NCI-H1417 treated with DMSO at 0.1 percent for 48 hours (cell line): ENCODE data around the gene EMILIN2.
"Not testable (repeated sequence)": the region's sequence is repeated elsewhere in the genome, so short reads cannot be mapped to it uniquely, and the experiment has no call there.

Source experiments
- DNase-seq: peaks from one replicate; lab custom pipeline; 2025; lab: John Stamatoyannopoulos, UW

The EMILIN2 gene

DNA sequence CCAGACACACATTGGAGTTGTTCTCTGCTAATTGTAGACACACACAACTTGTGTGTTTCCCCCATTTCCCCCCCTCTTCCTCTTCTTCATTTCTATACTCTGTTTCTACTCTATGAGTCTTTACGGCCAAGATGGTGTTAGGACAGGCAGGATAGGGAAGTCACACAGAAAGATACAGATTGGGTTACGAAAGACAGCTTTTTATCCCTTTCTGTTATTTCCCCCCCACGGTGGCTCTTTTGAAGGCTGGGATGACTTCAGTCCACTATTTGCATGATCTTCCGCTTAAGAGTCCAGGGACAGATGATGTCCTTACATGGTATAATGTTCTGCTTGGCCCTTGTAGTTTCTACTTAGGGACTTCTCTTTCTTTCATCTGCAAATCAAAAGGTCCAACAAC is 1.6 kb upstream of the EMILIN2 start:
- no peak for DNase-seq

DNA sequence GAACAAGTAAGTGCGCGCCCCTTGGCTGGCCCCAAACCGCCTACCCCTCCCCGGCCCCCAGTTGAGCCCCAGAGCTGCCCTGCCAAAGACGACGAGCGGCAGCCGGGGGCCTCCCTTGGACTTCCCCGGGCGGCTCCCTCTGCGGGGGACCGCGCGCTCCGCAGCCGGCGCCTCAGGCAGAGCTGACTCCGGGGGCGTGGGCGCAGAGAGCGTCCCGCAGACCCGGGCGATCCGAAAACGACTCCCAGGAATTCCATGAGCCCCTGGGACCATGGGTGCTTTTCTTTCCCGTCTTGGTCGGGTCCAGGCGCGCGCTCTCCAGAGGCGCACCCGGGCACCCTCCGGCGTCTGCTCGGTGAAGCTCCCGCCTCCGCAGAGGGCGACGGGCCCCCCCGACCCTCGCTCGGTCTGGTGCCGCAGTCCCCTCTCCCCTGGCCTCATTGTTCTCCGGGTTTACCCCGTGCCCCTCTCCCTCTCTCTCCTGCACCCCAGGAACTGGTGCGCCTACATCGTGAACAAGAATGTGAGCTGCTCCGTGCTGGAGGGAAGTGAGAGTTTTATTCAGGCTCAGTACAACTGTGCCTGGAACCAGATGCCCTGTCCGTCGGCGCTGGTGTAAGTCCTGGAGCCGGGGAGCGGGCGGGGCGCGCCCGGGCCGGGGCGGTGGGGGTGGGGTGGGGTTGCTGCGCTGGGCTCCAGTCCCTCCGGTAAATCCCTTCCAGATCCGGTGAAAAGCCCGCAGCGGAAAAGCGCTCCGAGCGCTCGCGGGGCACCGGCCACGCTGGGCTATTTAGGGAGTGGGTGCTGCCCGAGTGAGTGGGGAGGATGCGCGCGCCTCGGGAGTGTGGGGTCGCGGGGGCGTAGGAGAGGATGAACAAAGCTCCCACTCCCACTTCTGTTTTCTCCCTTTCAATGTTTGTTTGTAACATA is 776 bp downstream of the EMILIN2 start:
- DNase-seq, result no peak

DNA sequence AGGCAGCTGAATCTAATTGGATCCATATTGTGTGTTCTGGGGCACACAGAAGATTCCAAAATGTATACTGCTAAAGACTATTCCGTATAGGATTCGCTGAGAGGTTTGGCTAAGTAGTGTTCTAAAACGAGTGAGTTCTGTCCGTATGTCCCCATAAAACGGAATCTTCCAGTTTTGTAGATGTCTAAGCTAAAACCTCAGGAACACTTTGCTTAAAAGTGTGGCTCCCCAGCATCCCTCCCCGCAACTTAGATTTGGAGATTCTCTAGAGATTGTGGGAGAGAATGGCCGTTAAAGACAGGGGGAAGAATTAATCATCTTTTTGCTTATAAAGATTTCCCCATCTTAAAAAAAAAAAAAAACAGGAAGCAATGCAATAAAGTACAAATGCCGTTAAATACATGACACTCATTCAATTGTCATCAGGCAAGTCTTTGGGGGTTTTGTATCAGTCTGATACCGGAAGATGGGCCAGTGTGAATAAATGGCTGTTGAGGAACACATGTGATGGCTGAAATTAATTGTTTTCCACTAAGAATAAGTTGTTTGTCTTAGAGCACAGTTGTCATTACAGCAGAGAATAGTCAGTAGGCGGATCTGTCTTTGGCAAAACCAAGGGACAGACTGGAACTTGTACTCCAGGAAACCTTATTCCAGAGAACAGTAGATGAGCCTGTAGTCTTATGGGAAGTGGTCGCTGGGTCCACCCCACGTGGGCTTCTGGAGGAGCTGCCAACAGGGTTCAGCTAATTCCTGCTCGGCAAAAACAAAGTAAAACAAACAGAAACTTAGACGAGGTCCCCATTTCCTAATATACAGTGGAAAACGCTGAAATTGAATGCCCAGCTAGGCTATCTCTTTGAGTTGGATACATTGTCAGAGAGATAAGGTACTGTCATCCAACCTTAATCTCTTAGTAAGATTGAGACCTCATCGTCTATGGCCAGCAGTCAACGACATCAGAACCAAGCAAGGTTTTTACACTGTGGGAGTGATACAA is 1.7 kb downstream of the EMILIN2 start:
- DNase-seq, result no peak

DNA sequence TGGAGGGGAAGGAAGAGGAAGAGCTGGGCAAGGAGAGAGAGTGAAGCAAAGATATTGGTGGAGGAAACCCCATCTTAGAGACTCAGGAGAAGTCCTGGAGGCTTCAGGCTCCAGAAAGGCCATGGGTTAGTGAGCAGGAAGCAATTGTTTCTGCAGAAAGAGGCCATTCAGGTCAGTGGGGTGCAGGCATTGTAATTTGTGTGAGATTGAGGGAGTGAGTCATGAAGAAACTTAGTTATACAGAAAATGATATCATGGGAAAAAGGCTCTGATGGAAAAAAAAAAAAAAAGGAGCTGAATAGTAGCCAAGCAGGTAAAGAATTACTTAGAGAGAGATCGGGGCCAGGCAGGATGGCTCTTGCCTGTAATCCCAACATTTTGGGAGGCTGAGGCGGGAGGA is 4.0 kb downstream of the EMILIN2 start:
- DNase-seq, result no peak

DNA sequence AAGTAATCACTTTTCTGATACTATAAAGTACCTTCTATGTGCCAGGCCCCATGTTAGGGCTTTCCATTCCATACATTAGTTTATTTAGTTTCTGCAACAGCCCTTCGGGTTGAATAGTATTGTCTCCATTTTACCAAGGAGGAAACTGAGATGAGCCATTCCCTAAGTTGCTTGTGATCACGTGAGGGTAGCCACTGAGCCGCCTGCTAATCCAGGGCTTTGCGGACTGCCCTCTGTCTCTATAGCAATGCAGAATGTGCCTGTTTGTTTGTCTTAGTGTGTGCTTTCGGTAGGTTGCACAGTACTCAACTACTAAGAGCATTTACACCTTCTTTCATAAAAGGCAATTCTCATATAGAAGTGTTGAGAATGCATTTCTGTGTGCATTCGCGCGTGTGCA is 5.0 kb downstream of the EMILIN2 start:
- DNase-seq, result no peak

DNA sequence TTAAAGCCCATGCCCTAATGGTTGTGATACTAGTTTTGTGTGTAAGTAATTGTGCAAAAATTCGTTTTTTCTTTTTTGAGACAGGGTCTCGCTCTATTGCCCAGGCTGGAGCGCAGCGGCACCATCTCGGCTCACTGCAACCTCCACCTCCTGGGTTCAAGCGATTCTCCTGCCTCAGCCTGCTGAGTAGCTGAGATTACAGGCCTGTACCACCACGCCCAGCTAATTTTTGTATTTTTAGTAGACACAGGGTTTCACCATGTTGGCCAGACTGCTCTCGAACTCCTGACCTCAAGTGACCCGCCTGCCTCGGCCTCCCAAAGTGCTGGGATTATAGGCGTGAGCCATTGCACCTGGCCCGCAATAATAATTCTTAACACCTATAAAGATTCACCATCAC is 5.7 kb downstream of the EMILIN2 start:
- DNase-seq, result not testable (repeated sequence)

DNA sequence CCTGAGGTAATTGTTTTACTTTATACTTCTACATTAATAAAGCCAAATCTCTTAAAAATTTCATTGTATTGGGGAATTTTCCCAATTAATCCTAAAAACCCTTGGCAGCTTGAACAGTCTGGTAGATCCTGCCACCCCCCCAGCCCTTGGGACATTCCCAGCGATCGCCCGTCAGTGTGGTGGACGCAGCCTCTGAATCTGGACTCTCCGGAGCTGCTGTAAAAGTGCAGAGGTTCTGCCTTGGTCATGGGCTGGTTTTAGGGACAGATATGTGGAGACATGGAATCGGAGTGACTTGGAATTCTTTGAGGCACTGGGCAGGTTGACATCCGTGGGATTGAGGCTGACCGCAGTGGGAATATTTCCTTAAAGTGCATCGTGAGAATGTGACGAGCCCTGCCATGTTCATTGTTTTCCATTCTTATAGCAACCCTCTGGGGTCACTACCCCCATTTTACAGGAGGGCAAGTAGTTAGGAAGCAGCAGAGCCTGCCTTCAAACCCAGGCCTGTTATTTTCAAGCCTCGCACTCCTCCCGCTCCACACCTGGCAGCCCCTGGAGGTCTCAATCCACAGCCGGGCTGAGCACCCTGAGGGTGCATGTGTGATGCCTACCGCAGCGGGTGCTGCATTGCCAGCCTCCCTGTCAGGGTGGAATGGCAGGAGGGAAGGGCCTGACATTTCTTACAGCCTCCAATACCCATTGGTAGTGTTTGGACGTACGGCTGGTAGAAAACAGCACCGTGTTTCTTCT is 6.5 kb downstream of the EMILIN2 start:
- no peak for DNase-seq

DNA sequence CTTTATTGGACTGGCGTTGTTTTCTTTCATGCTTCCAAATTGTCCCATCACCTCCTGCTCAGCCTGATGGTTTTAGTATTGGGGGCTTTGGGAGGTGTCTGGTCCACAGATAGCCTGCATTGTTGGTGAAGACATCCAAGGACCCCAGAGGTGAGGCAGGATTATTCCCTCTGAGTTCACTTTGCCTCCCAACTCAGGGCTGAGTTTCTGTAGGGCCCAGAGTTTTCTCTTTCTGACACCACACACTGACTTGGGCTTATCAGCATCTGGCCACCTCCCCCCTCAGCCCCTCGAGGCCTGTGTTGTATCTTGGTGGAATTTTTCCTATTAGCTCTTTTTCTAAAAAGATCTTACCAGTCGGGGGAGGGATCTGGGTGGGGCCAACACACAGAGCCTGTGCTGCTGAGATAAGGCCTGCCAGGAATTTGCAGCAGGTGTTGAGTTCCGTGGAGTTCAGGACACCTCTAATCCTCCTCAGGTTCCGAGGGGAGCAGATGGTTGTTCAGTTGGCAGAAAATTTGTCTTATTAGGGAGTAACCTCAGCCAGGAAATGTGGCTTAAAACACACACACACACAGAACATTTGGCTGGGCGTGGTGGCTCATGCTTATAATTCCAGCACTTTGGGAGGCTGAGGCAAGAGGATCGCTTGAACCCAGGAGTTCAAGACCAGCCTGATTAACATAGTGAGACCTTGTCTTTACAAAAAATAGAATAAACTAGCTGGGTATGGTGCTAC is 7.3 kb downstream of the EMILIN2 start:
- no peak for DNase-seq

DNA sequence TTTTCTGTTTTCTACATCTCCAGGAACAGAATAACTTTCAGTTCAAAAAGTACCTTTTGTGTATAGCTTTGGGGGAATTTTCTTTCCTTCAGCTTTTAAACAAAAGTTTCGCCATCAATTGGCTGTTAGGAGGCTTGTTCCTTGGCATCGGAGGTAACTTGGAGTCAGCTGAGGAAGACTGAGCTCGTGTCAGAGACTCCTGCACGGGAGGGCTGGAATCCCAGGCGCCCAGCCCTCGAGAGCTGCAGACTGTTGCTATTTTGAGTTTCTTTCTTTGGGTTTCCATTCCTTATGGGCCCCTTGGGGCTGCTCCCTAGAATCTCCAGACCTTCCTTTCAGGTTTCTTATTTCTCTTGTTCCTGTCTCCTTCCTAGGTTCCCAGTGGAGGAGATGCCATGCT is 8.1 kb downstream of the EMILIN2 start:
- DNase-seq, result no peak

DNA sequence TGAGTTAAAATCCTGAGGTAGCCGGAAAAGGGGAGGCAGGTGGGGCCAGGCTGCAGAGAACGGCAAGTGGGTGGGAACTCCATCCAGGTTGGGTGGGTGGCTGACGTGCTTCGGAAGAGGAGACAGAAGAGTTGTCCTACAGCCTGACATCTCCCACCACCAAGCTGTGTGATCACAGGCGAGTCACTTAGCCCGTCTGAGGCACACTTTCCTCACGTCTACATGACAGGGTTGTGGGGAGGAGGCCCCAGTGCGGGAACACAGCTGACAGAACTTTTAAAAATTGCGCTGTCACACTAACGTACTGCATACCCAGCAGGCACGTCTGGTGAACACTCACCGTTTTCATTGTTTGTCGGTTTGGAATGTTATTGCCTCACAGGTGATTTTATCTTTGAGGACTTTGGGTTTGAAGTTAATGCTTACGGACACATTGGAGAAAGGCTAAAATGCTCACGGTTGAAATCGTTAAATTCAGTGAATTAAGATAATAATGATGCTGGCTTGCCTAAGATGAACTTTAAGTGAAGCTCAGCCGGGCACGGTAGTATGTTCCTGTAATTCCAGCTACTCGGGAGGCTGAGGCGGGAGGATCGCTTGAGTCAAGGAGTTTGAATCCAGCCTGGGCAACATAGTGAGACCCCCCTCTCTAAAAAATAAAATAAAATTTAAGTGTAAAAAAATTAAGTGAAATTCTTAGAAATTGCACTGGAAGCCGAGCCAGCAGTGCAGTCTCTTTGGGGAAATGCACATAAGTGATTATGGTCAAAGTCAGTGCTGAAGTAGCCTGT is 8.9 kb downstream of the EMILIN2 start:
- no peak for DNase-seq

DNA sequence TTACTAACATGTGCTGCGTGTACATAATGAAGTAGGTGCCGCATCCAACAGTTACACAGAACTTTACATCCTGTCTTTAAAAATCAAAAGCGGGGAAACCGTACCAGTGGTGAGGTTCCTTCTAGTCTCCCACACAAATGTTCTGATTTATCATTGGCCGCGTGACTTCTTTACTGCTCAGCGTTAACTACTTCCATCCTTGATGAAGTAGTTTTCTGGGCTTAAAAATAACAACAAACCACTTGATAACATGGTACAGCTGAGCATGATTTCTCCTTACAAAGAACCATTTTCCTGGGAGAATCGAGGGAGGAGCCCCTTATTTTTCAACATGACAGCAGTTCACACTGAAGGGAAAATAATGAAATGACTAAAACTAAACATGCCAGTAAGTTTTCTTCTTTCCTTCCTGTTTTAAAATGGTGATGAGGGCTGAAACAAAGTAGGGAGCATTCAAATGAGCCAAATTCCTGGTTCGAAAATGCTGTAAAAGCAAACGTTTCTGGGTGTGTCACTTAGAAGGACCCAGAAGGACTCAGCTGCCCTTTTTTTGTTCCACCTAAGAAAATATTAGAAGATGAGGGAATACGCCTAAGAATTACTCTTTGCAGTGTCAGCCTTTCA is 9.9 kb downstream of the EMILIN2 start:
- DNase-seq, result no peak

DNA sequence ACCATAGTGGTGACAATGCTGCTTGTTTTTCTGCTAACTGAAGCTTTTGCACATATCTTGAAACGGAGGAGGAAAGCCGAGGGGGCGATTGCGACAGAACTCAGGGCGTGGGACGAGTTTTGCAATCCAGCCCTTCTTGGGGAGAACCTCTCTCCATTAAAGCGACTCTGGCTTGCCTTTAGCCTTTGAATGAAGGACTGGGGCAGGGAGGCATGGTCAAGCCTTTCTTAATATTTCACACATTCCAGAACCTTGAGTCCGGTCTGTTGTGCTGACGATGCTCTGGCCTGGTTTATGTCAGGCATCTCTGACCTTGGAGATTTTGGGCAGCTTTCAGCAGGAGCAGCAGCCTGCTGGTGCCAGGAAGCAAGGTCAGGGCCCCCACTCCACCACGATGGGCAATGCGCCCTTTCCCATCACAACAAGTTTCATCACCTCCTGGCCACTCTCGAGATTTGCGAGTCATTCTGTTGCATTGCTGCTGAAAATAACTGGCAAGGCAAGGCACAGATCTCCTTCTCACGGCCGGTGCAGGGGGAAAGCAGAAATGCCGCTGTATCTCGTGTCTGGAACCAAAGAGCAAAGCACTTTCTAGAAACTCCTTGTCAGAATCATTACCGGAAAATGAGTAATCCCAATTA is 10.8 kb downstream of the EMILIN2 start:
- no peak for DNase-seq

DNA sequence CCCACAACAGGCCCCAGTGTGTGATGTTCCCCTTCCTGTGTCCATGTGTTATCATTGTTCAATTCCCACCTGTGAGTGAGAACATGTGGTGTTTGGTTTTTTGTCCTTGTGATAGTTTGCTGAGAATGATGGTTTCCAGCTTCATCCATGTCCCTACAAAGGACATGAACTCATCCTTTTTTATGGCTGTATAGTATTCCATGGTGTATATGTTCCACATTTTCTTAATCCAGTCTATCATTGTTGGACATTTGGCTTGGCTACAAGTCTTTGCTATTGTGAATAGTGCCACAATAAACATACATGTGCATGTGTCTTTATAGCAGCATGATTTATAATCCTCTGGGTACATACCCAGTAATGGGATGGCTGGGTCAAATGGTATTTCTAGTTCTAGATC is 13.6 kb downstream of the EMILIN2 start:
- DNase-seq, result not testable (repeated sequence)

DNA sequence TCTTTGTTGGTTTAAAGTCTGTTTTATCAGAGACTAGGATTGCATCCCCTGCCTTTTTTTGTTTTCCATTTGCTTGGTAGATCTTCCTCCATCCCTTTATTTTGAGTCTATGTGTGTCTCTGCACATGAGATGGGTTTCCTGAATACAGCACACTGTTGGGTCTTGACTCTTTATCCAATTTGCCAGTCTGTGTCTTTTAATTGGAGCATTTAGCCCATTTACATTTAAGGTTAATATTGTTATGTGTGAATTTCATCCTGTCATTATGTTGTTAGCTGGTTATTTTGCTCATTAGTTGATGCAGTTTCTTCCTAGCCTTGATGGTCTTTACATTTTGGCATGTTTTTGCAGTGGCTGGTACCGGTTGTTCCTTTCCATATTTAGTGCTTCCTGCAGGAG is 17.2 kb downstream of the EMILIN2 start:
- not testable (repeated sequence) for DNase-seq

DNA sequence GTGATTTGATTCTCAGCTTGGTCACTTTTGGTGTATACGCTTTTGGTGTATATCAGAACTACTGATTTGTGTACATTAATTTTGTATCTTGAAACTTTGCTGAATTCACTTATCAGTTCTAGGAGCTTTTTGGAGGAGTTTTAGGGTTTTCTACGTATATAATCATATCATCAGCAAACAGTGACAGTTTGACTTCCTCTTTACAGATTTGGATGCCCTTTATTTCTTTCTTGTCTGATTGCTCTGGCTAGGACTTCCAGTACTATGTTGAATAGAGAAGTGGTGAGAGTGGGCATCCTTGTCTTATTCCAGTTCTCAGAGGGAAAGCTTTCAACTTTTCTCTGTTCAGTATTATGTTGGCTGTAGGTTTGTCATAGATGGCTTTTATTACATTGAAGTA is 19.7 kb downstream of the EMILIN2 start:
- not testable (repeated sequence) for DNase-seq

DNA sequence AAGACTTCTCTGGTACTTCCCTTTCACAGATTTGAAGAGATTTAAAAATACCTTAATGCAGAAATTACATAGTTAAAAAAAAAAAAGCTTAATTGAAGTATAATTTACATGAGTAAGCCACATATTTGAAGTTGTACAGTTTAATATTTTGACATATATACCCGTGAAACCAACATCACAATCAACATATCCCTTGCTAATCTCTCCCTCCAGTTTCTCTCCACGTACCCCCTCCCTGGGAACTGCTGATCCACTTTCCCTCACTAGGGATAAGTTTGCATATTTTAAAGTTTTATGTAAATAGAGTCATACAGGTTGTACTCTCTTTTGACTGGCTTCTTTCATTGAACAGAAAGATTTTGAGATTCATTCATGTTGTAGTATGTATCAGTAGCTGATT is 22.4 kb downstream of the EMILIN2 start:
- DNase-seq, result no peak

DNA sequence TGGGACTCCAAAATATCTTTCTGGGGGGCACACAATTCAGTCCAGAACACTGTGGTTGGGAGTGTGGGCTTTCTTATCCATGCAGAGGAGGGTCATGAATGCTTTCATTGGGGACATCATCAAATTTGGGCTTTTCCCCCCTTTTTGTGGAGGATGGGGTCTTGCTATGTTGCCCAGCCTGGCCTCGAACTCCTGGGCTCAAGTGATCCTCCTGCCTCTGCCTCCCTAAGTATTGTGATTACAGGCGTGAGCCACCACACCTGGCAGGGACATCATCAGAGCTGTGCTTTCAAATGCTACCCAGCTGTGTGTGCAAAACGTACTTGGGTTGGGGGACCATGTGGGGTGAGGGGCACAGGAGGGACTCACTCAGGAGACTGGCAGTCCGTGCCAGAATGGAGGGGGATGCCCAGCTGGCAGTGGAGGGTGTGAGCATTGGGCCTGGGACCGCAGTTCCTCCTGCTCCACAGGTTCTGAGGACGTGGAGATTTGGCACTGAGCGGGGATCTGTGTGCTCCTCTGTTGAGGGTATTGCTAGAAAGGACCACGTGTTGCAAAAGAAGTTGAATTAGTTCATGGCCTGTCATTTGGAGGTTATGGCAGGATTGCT is 24.4 kb downstream of the EMILIN2 start:
- DNase-seq, result no peak

DNA sequence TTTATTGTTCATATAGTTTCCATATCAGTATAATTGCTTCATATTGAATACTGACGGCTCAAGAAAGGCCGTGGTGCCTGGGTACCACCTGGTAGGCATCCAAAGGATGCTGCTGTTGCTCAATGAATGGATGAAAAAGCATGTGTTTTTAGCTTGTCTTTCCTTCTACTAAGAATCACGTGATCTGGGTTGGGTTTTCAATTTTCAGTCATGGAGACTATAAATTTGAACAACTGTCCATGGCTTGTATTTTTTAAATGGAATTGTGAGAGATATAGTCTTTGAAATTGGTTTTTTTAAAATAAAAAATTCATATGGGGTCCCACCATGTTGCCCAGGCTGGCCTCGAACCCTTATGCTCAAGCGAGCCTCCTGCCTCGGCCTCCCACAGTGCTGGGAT is 25.3 kb downstream of the EMILIN2 start:
- DNase-seq, result no peak

DNA sequence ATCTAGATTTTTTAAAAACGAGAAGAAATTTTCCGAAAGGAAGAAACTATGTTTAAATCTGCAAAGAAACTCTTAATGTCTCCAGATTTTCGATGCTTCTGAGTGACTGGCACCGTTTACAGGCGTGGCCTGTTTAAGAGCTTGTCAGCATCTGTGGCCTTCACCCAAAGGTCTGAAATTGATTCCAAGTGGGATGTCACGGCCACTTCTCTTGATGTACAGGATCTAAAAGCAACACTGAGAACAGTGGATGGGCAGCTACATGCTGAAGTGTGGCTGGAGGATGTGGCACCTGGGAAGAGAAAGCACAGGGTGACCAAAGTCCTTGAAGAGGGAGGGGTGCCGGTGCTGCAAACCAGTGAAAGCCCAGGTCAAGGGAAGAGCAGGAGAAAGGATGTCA is 28.0 kb downstream of the EMILIN2 start:
- DNase-seq, result no peak
